HG02970 (cell line): ENCODE data around the gene LENG9.
"Not testable (repeated sequence)": the region's sequence is repeated elsewhere in the genome, so short reads cannot be mapped to it uniquely, and the experiment has no call there.

Experiments used
- ATAC-seq: cut with Tn5 transposase; IDR thresholded peaks from one replicate; pipeline ENCODE4 v1.9.1; 2021; ENCODE audit warnings: mild to moderate bottlenecking, moderate library complexity, moderate number of reproducible peaks; ENCODE audit not compliant: unreplicated experiment, low FRiP score

Gene LENG9

GRCh38 chr19:54446349-54446748 is 17.2 kb downstream of the LENG9 start:
- not testable (repeated sequence) for ATAC-seq

GRCh38 chr19:54444737-54445136 is 18.8 kb downstream of the LENG9 start:
- no peak for ATAC-seq

- no peak for ATAC-seq
Measured at GRCh38 chr19:54440641-54441040, 22.9 kb downstream of the LENG9 start.

- no peak for ATAC-seq
Measured at GRCh38 chr19:54439174-54439851, 24.3 kb downstream of the LENG9 start.

- no peak for ATAC-seq
Measured at GRCh38 chr19:54436628-54437252, 26.8 kb downstream of the LENG9 start.

- ATAC-seq: no peak
Measured at GRCh38 chr19:54436031-54436523, 27.5 kb downstream of the LENG9 start.

GRCh38 chr19:54435551-54436016 is 28.0 kb downstream of the LENG9 start:
- ATAC-seq: no peak

GRCh38 chr19:54434873-54435214 is 28.7 kb downstream of the LENG9 start:
- ATAC-seq: no peak

GRCh38 chr19:54434112-54434872 is 29.3 kb downstream of the LENG9 start:
- no peak for ATAC-seq

GRCh38 chr19:54433697-54434096 is 29.9 kb downstream of the LENG9 start:
- ATAC-seq: no peak

GRCh38 chr19:54432144-54432738 is 31.3 kb downstream of the LENG9 start:
- no peak for ATAC-seq

GRCh38 chr19:54431255-54431838 is 32.2 kb downstream of the LENG9 start:
- no peak for ATAC-seq

- ATAC-seq: no peak
Measured at GRCh38 chr19:54430306-54431254, 33.0 kb downstream of the LENG9 start.

GRCh38 chr19:54429545-54430227 is 33.9 kb downstream of the LENG9 start:
- no peak for ATAC-seq

GRCh38 chr19:54429176-54429495 is 34.4 kb downstream of the LENG9 start:
- no peak for ATAC-seq

- ATAC-seq: no peak
Measured at GRCh38 chr19:54428323-54429175, 35.0 kb downstream of the LENG9 start.

- no peak for ATAC-seq
Measured at GRCh38 chr19:54427586-54427985, 36.0 kb downstream of the LENG9 start.

GRCh38 chr19:54426291-54426931 is 37.2 kb downstream of the LENG9 start:
- ATAC-seq: no peak
